Liver (tissue), 9 donors: ENCODE measurements around the gene CD300LB. TPM values are rescaled to one million over a fixed set of nuclear protein-coding genes. Genes with fewer than 3 reads are reported as not detected.

Experiments used
- DNase-seq: peaks from one replicate; pipeline ENCODE4 v3.0.0-alpha.2; 2017; ENCODE audit warnings: low spot score
- H3K27ac ChIP-seq, 2 donors: one replicate each; pipeline ENCODE4 v1.7.0; 2013; ENCODE audit warnings: inconsistent platforms in 2 of 2, low read length in 2 of 2, control low read depth in 1 of 2, low read depth in 1 of 2, mild to moderate bottlenecking in 1 of 2
- H3K27me3 ChIP-seq, 4 donors: one replicate each; pipeline versions ENCODE4 v1.6.1 to v1.7.0; 2013; ENCODE audit warnings: low read length in 3 of 4, inconsistent platforms in 1 of 4, mild to moderate bottlenecking in 1 of 4, moderate library complexity in 1 of 4; ENCODE audit not compliant: control insufficient read depth in 4 of 4, insufficient read depth in 4 of 4
- H3K36me3 ChIP-seq, 4 donors: one replicate each; pipeline versions ENCODE4 v1.6.1 to v1.7.0; 2013; ENCODE audit warnings: low read length in 3 of 4, mild to moderate bottlenecking in 3 of 4, low read depth in 1 of 4, moderate library complexity in 1 of 4; ENCODE audit not compliant: control insufficient read depth in 4 of 4, insufficient read depth in 3 of 4
- H3K4me1 ChIP-seq, 4 donors: one replicate each; pipeline versions ENCODE4 v1.6.1 to v1.7.0; 2013; ENCODE audit warnings: low read length in 3 of 4, mild to moderate bottlenecking in 3 of 4, moderate library complexity in 1 of 4; ENCODE audit not compliant: control insufficient read depth in 4 of 4, insufficient read depth in 4 of 4
- H3K4me3 ChIP-seq, 3 donors: one replicate each; pipeline versions ENCODE4 v1.6.1 to v1.7.0; 2013; ENCODE audit warnings: low read length in 3 of 3, control low read depth in 1 of 3, low read depth in 1 of 3, mild to moderate bottlenecking in 1 of 3
- H3K9ac ChIP-seq, 2 donors: one replicate each; pipeline ENCODE4 v1.7.0; 2013; ENCODE audit warnings: low read length in 2 of 2, mild to moderate bottlenecking in 2 of 2, moderate library complexity in 2 of 2, control low read depth in 1 of 2, low read depth in 1 of 2
- H3K9me3 ChIP-seq, 4 donors: one replicate each; pipeline versions ENCODE4 v1.6.1 to v1.7.0; 2013; ENCODE audit warnings: low read length in 3 of 4; ENCODE audit not compliant: control insufficient read depth in 4 of 4
- CTCF ChIP-seq: fragments of 150-350 bp; IDR thresholded peaks from 2 replicates; pipeline ENCODE4 v1.5.1; 2017; ENCODE audit warnings: improper control_type of control experiment, low read depth, low read length; ENCODE audit not compliant: missing input control
- EGR1 ChIP-seq, 2 donors: IDR thresholded peaks; 2 replicates each; pipeline ENCODE4 v1.6.1; 2016 to 2018; ENCODE audit warnings: antibody characterized with exemption in 2 of 2, low read depth in 2 of 2
- FOXA2 ChIP-seq: IDR thresholded peaks from 2 replicates; pipeline ENCODE4 v1.6.1; 2016; ENCODE audit warnings: antibody characterized with exemption
- HNF4A ChIP-seq, 2 donors: conservative IDR thresholded peaks; 2 replicates each; pipeline ENCODE4 v1.6.1; 2016; ENCODE audit warnings: antibody characterized with exemption in 2 of 2, mild to moderate bottlenecking in 2 of 2
- HNF4G ChIP-seq: IDR thresholded peaks from 2 replicates; pipeline ENCODE4 v1.6.1; 2016; ENCODE audit warnings: antibody characterized with exemption
- JUND ChIP-seq, 2 donors: IDR thresholded peaks; 2 replicates each; pipeline ENCODE4 v1.6.1; 2016; ENCODE audit warnings: antibody characterized with exemption in 2 of 2
- MAX ChIP-seq: IDR thresholded peaks from 2 replicates; pipeline ENCODE4 v1.6.1; 2016; ENCODE audit warnings: antibody characterized with exemption
- NR2F2 ChIP-seq: IDR thresholded peaks from 2 replicates; pipeline ENCODE4 v1.6.1; 2016; ENCODE audit warnings: antibody characterized with exemption
- RAD21 ChIP-seq, 2 donors: IDR thresholded peaks; 2 replicates each; pipeline ENCODE4 v1.6.1; 2016; ENCODE audit warnings: antibody characterized with exemption in 2 of 2, mild to moderate bottlenecking in 2 of 2
- RXRA ChIP-seq, 2 donors: IDR thresholded peaks; 2 replicates each; pipeline ENCODE4 v1.6.1; 2017 to 2018; ENCODE audit warnings: antibody characterized with exemption in 2 of 2, mild to moderate bottlenecking in 1 of 2
- SP1 ChIP-seq: IDR thresholded peaks from 2 replicates; pipeline ENCODE4 v1.6.1; 2018; ENCODE audit warnings: antibody characterized with exemption, mild to moderate bottlenecking
- ZBTB33 ChIP-seq: IDR thresholded peaks from 2 replicates; pipeline ENCODE4 v1.6.1; 2016; ENCODE audit warnings: antibody characterized with exemption
- WGBS: extraction: QIAGEN DNeasy Blood & Tissue Kit; methylation state at CpG from one replicate; pipeline ENCODE4 v1.1.7; 2013; 5-methylcytosine and 5-hydroxymethylcytosine counted together
- polyA plus RNA-seq, 2 donors: library from polyadenylated mRNA; stranded (reverse) in 1 of 2; unstranded in 1 of 2; fragments of 200-250 nt in 1 of 2; fragments of >200 nt in 1 of 2; fragmentation: Nextera tagmentation in 1 of 2; extraction: Ambion mirVana in 1 of 2; gene quantifications; one replicate each; pipeline versions ENCODE4 v1.2.1 to v1.2.3, GENCODE V29; 2013 to 2015
- total RNA-seq, 2 donors: library from RNA; depleted of rRNA; stranded (reverse); fragments of >200 nt; gene quantifications; one replicate each; pipeline ENCODE4 v1.2.3, GENCODE V29; 2014
- donor health status: healthy.
- donor health status: healthy.
- donor health status: healthy.
- donor health status: healthy.
- donor health status: healthy.

CD300LB gene
- total and polyA plus RNA-seq, 4 donors: 0.08 to 0.33 (median 0.09) TPM; not detected in 1

GRCh38 chr17:74566132-74566753 is 35.0 kb upstream of the CD300LB start:
- Histone ChIP-seq H3K36me3 (no peaks in the 10 kb centered on the region), H3K9ac (no peak overlapping the region), H3K9me3 (no peaks in the 10 kb centered on the region), H3K4me3 (no peak overlapping the region), H3K27ac (no peak overlapping the region), H3K27me3 (peaks cover 0 to 2% (median 0%) of the 10 kb centered on the region in 4 donors), H3K4me1 (no peaks in the 10 kb centered on the region)
- 34% methylated on average over 9 of the region's 9 CpGs for WGBS
- peak; percentile 34 for TF ChIP-seq CTCF
- TF ChIP-seq RAD21 (IDR thresholded peaks at IDR 0.05): peak in 1 of 2 donors; percentile 51
- TF ChIP-seq FOXA2: no peak
- DNase-seq: no peak

- peaks cover 0 to 2% (median 1%) of the 10 kb centered on the region in 4 donors for H3K27me3 ChIP-seq
Measured at GRCh38 chr17:74565126-74565525, 33.9 kb upstream of the CD300LB start.

More at GRCh38 chr17:74565126-74565525, 33.9 kb upstream of the CD300LB start:
- WGBS: 63% methylated on average over 5 of the region's 5 CpGs
- TF ChIP-seq JUND (IDR thresholded peaks at IDR 0.05) (no peak), MAX (no peak), NR2F2 (no peak), HNF4G (no peak), FOXA2 (no peak), EGR1 (IDR thresholded peaks at IDR 0.05; ENCODE audit: low read depth in 2 of 2) (no peak), CTCF (no peak), RXRA (IDR thresholded peaks at IDR 0.05) (no peak), SP1 (no peak), HNF4A (conservative IDR thresholded peaks at IDR 0.05) (no peak), ZBTB33 (no peak), RAD21 (IDR thresholded peaks at IDR 0.05) (no peak)
- no peaks in the 10 kb centered on the region for H3K36me3 ChIP-seq
- no peak overlapping the region for H3K27ac ChIP-seq
- H3K4me1 ChIP-seq: no peaks in the 10 kb centered on the region
- H3K9me3 ChIP-seq: no peaks in the 10 kb centered on the region
- DNase-seq: no peak
- H3K4me3 ChIP-seq: no peak overlapping the region
- no peak overlapping the region for H3K9ac ChIP-seq
